Ishikawa (cell line): Measurements from ENCODE around the gene ARHGAP42.

Experiments used
- CEBPB ChIP-seq: IDR thresholded peaks from 2 replicates; pipeline ENCODE4 v1.6.1; 2012
- CREB1 ChIP-seq: IDR thresholded peaks from 2 replicates; pipeline ENCODE4 v1.6.1; 2012; ENCODE audit warnings: low read depth
- EGR1 ChIP-seq: IDR thresholded peaks from 2 replicates; pipeline ENCODE4 v1.6.1; 2012
- EP300 ChIP-seq: IDR thresholded peaks from 2 replicates; pipeline ENCODE4 v1.6.1; 2012; ENCODE audit warnings: borderline replicate concordance
- FOXM1 ChIP-seq: IDR thresholded peaks from 2 replicates; pipeline ENCODE4 v1.6.1; 2012; ENCODE audit warnings: low read depth, borderline replicate concordance
- MAX ChIP-seq: IDR thresholded peaks from 2 replicates; pipeline ENCODE4 v1.6.1; 2012
- NFIC ChIP-seq: IDR thresholded peaks from 2 replicates; pipeline ENCODE4 v1.6.1; 2012
- RAD21 ChIP-seq: IDR thresholded peaks from 2 replicates; pipeline ENCODE4 v1.6.1; 2012; ENCODE audit warnings: low read depth
- REST ChIP-seq: IDR thresholded peaks from 2 replicates; pipeline ENCODE4 v1.6.1; 2012; ENCODE audit warnings: low read depth, mild to moderate bottlenecking
- TAF1 ChIP-seq: IDR thresholded peaks from 2 replicates; pipeline ENCODE4 v1.6.1; 2012; ENCODE audit warnings: low read depth, mild to moderate bottlenecking
- TCF12 ChIP-seq: IDR thresholded peaks from 2 replicates; pipeline ENCODE4 v1.6.1; 2012; ENCODE audit warnings: low read depth
- TEAD4 ChIP-seq: IDR thresholded peaks from 2 replicates; pipeline ENCODE4 v1.6.1; 2012
- USF1 ChIP-seq: IDR thresholded peaks from 2 replicates; pipeline ENCODE4 v1.6.1; 2012
- YY1 ChIP-seq: IDR thresholded peaks from 2 replicates; pipeline ENCODE4 v1.6.1; 2012; ENCODE audit warnings: low read depth
- ZBTB7A ChIP-seq: IDR thresholded peaks from 2 replicates; pipeline ENCODE4 v1.6.1; 2012; ENCODE audit warnings: low read depth

Gene ARHGAP42

GRCh38 chr11:100785148-100785983, 98.3 kb downstream of the ARHGAP42 start:
- no peak for TF ChIP-seq EP300
- TF ChIP-seq NFIC = no peak
- TF ChIP-seq USF1 = no peak
- TF ChIP-seq EGR1 = no peak
- no peak for TF ChIP-seq MAX
- TF ChIP-seq TEAD4 = no peak
- no peak for TF ChIP-seq TCF12
- TF ChIP-seq CEBPB = no peak
- TF ChIP-seq FOXM1 = no peak
- no peak for TF ChIP-seq RAD21
- no peak for TF ChIP-seq YY1
- no peak for TF ChIP-seq REST
- no peak for TF ChIP-seq CREB1
- TF ChIP-seq TAF1 = no peak
- TF ChIP-seq ZBTB7A = no peak

GRCh38 chr11:100788561-100789295, 101.6 kb downstream of the ARHGAP42 start:
- TF ChIP-seq USF1 (no peak), NFIC (no peak), EGR1 (no peak), CREB1 (no peak)

GRCh38 chr11:100789500-100789899, 102.4 kb downstream of the ARHGAP42 start:
- TF ChIP-seq USF1 = peak; percentile 53; the same call in 1 of the 2 replicates
- no peak for TF ChIP-seq TAF1
- TF ChIP-seq NFIC = no peak
- 0 out of 2 replicates have a peak, but pooled peaks have one; percentile 20 for TF ChIP-seq YY1

GRCh38 chr11:100790073-100790472, 103.0 kb downstream of the ARHGAP42 start:
- TF ChIP-seq TAF1 (no peak), MAX (no peak)

- TF ChIP-seq REST = no peak
- TF ChIP-seq YY1 = no peak
- TF ChIP-seq NFIC = no peak
- TF ChIP-seq MAX = no peak
- no peak for TF ChIP-seq TAF1
- no peak for TF ChIP-seq CREB1
- no peak for TF ChIP-seq TEAD4
- no peak for TF ChIP-seq TCF12
- TF ChIP-seq RAD21 = no peak
- TF ChIP-seq CEBPB = no peak
- no peak for TF ChIP-seq FOXM1
- TF ChIP-seq EP300 = no peak
- no peak for TF ChIP-seq USF1
- no peak for TF ChIP-seq EGR1
- no peak for TF ChIP-seq ZBTB7A
Measured at GRCh38 chr11:100791103-100791502, 104.0 kb downstream of the ARHGAP42 start.
